Common myeloid progenitor, CD34-positive (primary cell): ENCODE measurements around the gene FTO.

Experiments
- CTCF ChIA-PET: fragments of 350-600 bp; sonication (Branson Sonifier 250); formaldehyde crosslinking; loops from one replicate; lab custom pipeline; 2021; ENCODE audit warnings: antibody characterized with exemption; lab: Charles Lee
- POLR2A ChIA-PET: fragments of 350-600 bp; sonication (Branson Sonifier 250); formaldehyde crosslinking; loops from one replicate; lab custom pipeline; 2021; ENCODE audit warnings: antibody characterized with exemption; lab: Charles Lee
- DNase-seq, 3 donors: peaks; one replicate each; pipeline versions ENCODE4 v3.0.0 to v3.0.0-alpha.2; 2013
- H3K27ac ChIP-seq, 2 experiments: 1 replicate in 1 of 2; 2 replicates in 1 of 2; pipeline ENCODE4 v1.7.0; 2013; ENCODE audit warnings: inconsistent platforms in 2 of 2, low read length in 2 of 2, mild to moderate bottlenecking in 2 of 2, low read depth in 1 of 2, moderate library complexity in 1 of 2; ENCODE audit not compliant: severe bottlenecking in 2 of 2, insufficient read depth in 1 of 2, poor library complexity in 1 of 2
- H3K27me3 ChIP-seq, 5 experiments: replicated peaks in 2 of 5; 1 replicate in 3 of 5; 2 replicates in 2 of 5; pipeline versions ENCODE4 v1.6.1 to v1.7.0; 2013; ENCODE audit warnings: low read length in 4 of 5, mild to moderate bottlenecking in 2 of 5, moderate library complexity in 2 of 5, inconsistent platforms in 1 of 5; ENCODE audit not compliant: insufficient read depth in 5 of 5, control insufficient read depth in 4 of 5
- H3K36me3 ChIP-seq, 4 experiments: 1 replicate in 2 of 4; 2 replicates in 2 of 4; pipeline versions ENCODE4 v1.6.1 to v1.7.0; 2013; ENCODE audit warnings: low read length in 3 of 4, control low read depth in 1 of 4, mild to moderate bottlenecking in 1 of 4; ENCODE audit not compliant: control insufficient read depth in 4 of 4, insufficient read depth in 4 of 4
- H3K4me1 ChIP-seq, 4 experiments: 1 replicate in 3 of 4; 2 replicates in 1 of 4; pipeline versions ENCODE4 v1.6.1 to v1.7.1; 2013; ENCODE audit warnings: low read length in 3 of 4, mild to moderate bottlenecking in 3 of 4, control low read depth in 1 of 4, inconsistent platforms in 1 of 4, moderate library complexity in 1 of 4; ENCODE audit not compliant: control insufficient read depth in 4 of 4, insufficient read depth in 4 of 4; ENCODE audit errors: control extremely low read depth in 1 of 4
- H3K4me3 ChIP-seq, 7 experiments: 1 replicate in 4 of 7; 2 replicates in 3 of 7; pipeline versions ENCODE4 v1.5.1 to v1.7.0; 2013; ENCODE audit warnings: mild to moderate bottlenecking in 7 of 7, low read length in 6 of 7, moderate library complexity in 6 of 7, inconsistent platforms in 2 of 7, low read depth in 2 of 7, control low read depth in 1 of 7; ENCODE audit not compliant: insufficient read depth in 4 of 7, control insufficient read depth in 1 of 7; ENCODE audit errors: extremely low read depth in 1 of 7
- H3K9me3 ChIP-seq, 5 experiments: 1 replicate in 4 of 5; 2 replicates in 1 of 5; pipeline versions ENCODE4 v1.6.1 to v1.7.1; 2013; ENCODE audit warnings: low read length in 4 of 5, mild to moderate bottlenecking in 2 of 5, inconsistent platforms in 1 of 5, low read depth in 1 of 5, moderate library complexity in 1 of 5; ENCODE audit not compliant: control insufficient read depth in 4 of 5, insufficient read depth in 2 of 5; ENCODE audit errors: control extremely low read depth in 1 of 5
- WGBS: methylation state at CpG from one replicate; pipeline ENCODE4 v1.1.5; 2013; ENCODE audit not compliant: insufficient coverage; 5-methylcytosine and 5-hydroxymethylcytosine counted together

FTO gene

GRCh38 chr16:54173490-54173889, 469.5 kb downstream of the FTO start:
- H3K4me1 ChIP-seq: peaks cover 0 to 16% (median 7%) of the 10 kb centered on the region in 4 experiments
- H3K27ac ChIP-seq: no peak overlapping the region
- no peaks in the 10 kb centered on the region for H3K9me3 ChIP-seq
- H3K27me3 ChIP-seq: peaks cover 7 to 78% (median 24%) of the 10 kb centered on the region in 5 experiments
- H3K36me3 ChIP-seq: no peaks in the 10 kb centered on the region
- H3K4me3 ChIP-seq: no peak overlapping the region
- POLR2A ChIA-PET: no interaction called here
- DNase-seq: no peak
- CTCF ChIA-PET: no interaction called here
- 89% methylated on average over 8 of the region's 8 CpGs for WGBS

- POLR2A ChIA-PET: no interaction called here
- Histone ChIP-seq H3K4me3 (no peak overlapping the region), H3K27me3 (peaks cover 7 to 78% (median 24%) of the 10 kb centered on the region in 5 experiments), H3K4me1 (peaks cover 0 to 16% (median 7%) of the 10 kb centered on the region in 4 experiments), H3K36me3 (no peaks in the 10 kb centered on the region), H3K9me3 (no peaks in the 10 kb centered on the region), H3K27ac (no peak overlapping the region)
- no peak for DNase-seq
- CTCF ChIA-PET: interaction anchor here (1.1 kb wide), 1 partner anchor 46 kb away, joined by 3 read pairs; no protein-coding TSS in a partner anchor
- 63% methylated on average over 4 of the region's 5 CpGs for WGBS
Measured at GRCh38 chr16:54174201-54174600, 470.2 kb downstream of the FTO start.

GRCh38 chr16:54174750-54175149, 470.8 kb downstream of the FTO start:
- CTCF ChIA-PET: interaction anchor here (1.1 kb wide), 1 partner anchor 46 kb away, joined by 3 read pairs; no protein-coding TSS in a partner anchor
- Histone ChIP-seq H3K27ac (no peak overlapping the region), H3K4me1 (peaks cover 0 to 16% (median 7%) of the 10 kb centered on the region in 4 experiments), H3K36me3 (no peaks in the 10 kb centered on the region), H3K9me3 (no peaks in the 10 kb centered on the region), H3K4me3 (no peak overlapping the region), H3K27me3 (peaks cover 7 to 80% (median 24%) of the 10 kb centered on the region in 5 experiments)
- no peak for DNase-seq
- POLR2A ChIA-PET: no interaction called here

- Histone ChIP-seq H3K9me3 (no peaks in the 10 kb centered on the region), H3K36me3 (no peaks in the 10 kb centered on the region), H3K4me3 (no peak overlapping the region), H3K4me1 (peaks cover 0 to 16% (median 7%) of the 10 kb centered on the region in 4 experiments), H3K27me3 (peaks cover 7 to 84% (median 24%) of the 10 kb centered on the region in 5 experiments), H3K27ac (no peak overlapping the region)
- POLR2A ChIA-PET: no interaction called here
- CTCF ChIA-PET: interaction anchor here (1.1 kb wide), 1 partner anchor 47 kb away, joined by 3 read pairs; no protein-coding TSS in a partner anchor
- no peak for DNase-seq
- WGBS: 96% methylated on average over 9 of the region's 9 CpGs
Measured at GRCh38 chr16:54175169-54175551, 471.2 kb downstream of the FTO start.

GRCh38 chr16:54175552-54176375, 471.8 kb downstream of the FTO start:
- no peak overlapping the region for H3K4me3 ChIP-seq
- ChIA-PET POLR2A (no interaction called here), CTCF (no interaction called here)
- no peaks in the 10 kb centered on the region for H3K9me3 ChIP-seq
- peaks cover 7 to 84% (median 24%) of the 10 kb centered on the region in 5 experiments for H3K27me3 ChIP-seq
- WGBS: 77% methylated on average over 16 of the region's 19 CpGs
- H3K36me3 ChIP-seq: no peaks in the 10 kb centered on the region
- no peak overlapping the region for H3K27ac ChIP-seq
- no peak for DNase-seq
- H3K4me1 ChIP-seq: peaks cover 0 to 16% (median 7%) of the 10 kb centered on the region in 4 experiments

- DNase-seq: peak in 1 of 3 donors; percentile 10
- H3K27ac ChIP-seq: no peak overlapping the region
- ChIA-PET CTCF (no interaction called here), POLR2A (no interaction called here)
- no peak overlapping the region for H3K4me3 ChIP-seq
- H3K27me3 ChIP-seq: peaks cover 7 to 78% (median 24%) of the 10 kb centered on the region in 5 experiments
- H3K9me3 ChIP-seq: no peaks in the 10 kb centered on the region
- H3K36me3 ChIP-seq: no peaks in the 10 kb centered on the region
- peaks cover 0 to 16% (median 7%) of the 10 kb centered on the region in 4 experiments for H3K4me1 ChIP-seq
- 42% methylated on average over 18 of the region's 19 CpGs for WGBS
Measured at GRCh38 chr16:54176376-54176901, 472.5 kb downstream of the FTO start.
